ENCODE measurements around the gene TBC1D16.
"Not testable (repeated sequence)": the region's sequence is repeated elsewhere in the genome, so short reads cannot be mapped to it uniquely, and the experiment has no call there.

The TBC1D16 gene

DNA sequence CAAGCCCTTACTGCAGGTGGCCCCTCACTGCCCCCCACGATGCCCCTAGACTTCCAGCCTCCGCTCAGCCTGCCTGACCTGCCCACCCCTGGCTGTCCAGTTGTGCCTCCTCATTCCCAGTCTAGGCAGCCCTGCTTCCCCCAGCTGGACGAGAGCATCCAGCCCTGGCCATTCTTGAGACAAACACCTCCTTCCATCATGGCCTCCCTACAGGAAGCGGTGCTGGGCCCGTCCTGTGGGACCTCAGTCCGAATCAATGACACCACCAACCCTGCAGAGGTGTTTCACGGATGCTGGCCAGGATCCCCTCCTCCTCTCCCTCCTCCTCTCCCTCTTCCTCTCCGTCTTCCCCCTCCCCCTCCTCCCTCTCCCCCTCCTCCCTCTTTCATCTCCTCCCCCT lies 29.0 kb upstream of the TBC1D16 start:
- H3K36me3 Mint-ChIP-seq = no peaks in the 10 kb centered on the region
- ATAC-seq (ENCODE audit: low read depth) = no peak
- peaks cover 13% of the 10 kb centered on the region for H3K27me3 Mint-ChIP-seq
- H3K4me1 Mint-ChIP-seq = no peaks in the 10 kb centered on the region
- DNase-seq (ENCODE audit: low spot score in 2 of 2) = no peak
- no peak overlapping the region for H3K27ac Mint-ChIP-seq
- H3K9me3 Mint-ChIP-seq = no peaks in the 10 kb centered on the region
- H3K4me3 Mint-ChIP-seq = no peak overlapping the region

DNA sequence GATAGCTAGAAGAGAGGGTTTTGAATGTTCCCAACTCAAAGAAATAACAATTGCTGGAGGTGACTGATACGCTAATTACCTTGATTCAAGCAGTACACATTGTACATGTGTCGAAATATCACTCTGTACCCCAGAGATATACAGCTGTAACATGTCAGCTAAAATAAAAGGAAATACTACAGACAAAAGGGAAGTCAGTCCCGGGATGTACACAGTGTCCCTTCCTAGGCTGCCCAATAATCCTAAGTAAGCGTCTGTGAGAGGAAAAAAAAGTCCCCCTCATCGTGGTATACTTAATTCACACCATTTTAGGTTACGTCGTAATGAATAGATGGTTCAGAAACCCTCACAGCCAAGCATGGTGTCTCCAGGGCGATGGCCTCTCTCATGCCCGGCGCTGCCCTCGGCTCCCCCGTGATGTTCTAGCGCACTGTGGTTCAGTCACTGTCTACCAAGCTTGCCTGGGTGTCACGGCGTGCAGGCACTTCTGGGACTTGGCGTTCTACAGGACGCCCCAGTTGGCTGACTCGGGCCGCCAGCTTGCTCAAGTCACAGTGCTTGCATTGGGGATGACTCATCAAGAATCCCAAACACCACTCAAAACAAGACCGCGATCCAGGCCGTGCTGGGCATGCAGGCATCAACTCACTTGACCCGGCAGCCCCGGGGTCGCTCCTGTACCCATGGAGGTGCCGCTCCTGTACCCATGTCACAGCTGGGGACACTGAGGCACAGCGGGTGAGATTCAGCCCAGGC lies 28.3 kb upstream of the TBC1D16 start:
- no peaks in the 10 kb centered on the region for H3K4me1 Mint-ChIP-seq
- peaks cover 12% of the 10 kb centered on the region for H3K27me3 Mint-ChIP-seq
- no peaks in the 10 kb centered on the region for H3K9me3 Mint-ChIP-seq
- DNase-seq (ENCODE audit: low spot score in 2 of 2) (no peak), ATAC-seq (ENCODE audit: low read depth) (no peak)
- no peak overlapping the region for H3K4me3 Mint-ChIP-seq
- no peaks in the 10 kb centered on the region for H3K36me3 Mint-ChIP-seq
- H3K27ac Mint-ChIP-seq = no peak overlapping the region

DNA sequence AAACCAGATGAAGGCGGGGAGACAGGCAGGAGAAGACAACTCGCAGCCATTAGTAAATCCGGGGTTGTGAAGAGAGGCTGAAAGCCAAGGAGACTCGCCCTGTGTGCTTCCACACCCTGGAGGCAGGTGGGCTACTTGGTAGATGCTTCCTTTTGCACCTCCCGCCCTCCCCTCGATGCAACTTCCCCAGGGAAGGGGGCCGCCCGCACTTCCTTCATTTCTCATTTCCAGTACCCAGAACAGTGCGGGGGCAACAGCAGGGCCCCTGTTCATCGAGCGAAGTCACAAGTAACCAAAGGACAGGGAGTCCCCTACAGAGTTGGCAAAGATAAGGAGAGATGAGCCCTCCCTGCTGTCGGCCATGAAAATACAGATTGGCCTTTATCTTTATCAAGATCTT lies 25.7 kb upstream of the TBC1D16 start:
- Mint-ChIP-seq H3K27me3 (peaks cover 9% of the 10 kb centered on the region), H3K4me3 (no peak overlapping the region), H3K36me3 (no peaks in the 10 kb centered on the region), H3K27ac (no peak overlapping the region), H3K4me1 (no peaks in the 10 kb centered on the region), H3K9me3 (no peaks in the 10 kb centered on the region)
- DNase-seq (ENCODE audit: low spot score in 2 of 2) = no peak
- no peak for ATAC-seq (ENCODE audit: low read depth)

DNA sequence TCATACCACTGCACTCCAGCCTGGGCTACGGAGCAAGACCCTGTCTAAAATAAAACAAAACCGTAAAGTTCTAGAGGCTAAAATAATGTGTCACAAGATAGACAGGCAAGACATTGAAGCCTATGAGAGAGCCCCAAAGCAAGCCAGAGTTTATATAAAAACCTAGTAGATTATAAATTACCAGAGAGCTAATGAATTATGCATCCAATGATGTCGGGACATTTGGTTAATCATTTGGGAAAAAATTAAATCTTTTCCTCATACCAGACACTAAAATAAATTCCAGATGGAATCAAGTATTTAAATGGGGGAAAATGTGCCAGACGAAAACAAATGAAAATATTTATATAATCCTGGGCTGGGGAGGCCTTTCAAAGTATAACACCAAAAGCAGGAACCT lies 25.0 kb upstream of the TBC1D16 start:
- no peaks in the 10 kb centered on the region for H3K36me3 Mint-ChIP-seq
- no peak for ATAC-seq (ENCODE audit: low read depth)
- H3K27me3 Mint-ChIP-seq = peaks cover 9% of the 10 kb centered on the region
- H3K4me1 Mint-ChIP-seq = no peaks in the 10 kb centered on the region
- no peak for DNase-seq (ENCODE audit: low spot score in 2 of 2)
- H3K4me3 Mint-ChIP-seq = no peak overlapping the region
- no peak overlapping the region for H3K27ac Mint-ChIP-seq
- H3K9me3 Mint-ChIP-seq = no peaks in the 10 kb centered on the region

DNA sequence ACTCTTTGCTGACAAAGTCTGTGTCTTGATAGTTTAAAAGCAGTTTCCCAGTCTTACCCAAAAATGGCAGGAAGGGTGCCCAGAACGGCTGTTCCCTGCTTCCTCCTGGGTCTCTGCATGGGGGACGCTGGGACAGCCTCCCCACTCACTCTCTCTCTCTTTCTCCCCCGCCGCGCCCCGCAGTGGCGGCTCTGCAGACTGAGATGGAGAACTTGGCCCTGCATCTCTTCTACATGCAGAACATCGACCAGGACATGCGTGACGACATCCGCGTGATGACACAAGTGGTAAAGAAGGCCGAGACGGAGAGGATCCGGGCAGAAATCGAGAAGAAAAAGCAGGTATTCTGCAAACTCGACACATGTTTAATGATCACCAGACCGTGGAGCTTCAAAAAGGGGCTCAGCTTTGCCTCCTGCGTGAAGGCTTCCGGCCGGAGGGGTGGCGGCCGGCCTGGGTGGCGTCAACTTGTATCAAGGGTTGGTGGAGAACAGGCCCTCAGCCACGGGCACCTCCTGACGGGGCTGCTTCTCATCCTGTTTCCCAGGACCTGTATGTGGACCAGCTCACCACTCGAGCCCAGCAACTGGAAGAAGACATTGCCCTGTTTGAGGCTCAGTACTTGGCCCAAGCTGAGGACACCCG lies 22.8 kb upstream of the TBC1D16 start:
- H3K4me1 Mint-ChIP-seq = no peaks in the 10 kb centered on the region
- no peaks in the 10 kb centered on the region for H3K36me3 Mint-ChIP-seq
- no peak overlapping the region for H3K4me3 Mint-ChIP-seq
- DNase-seq (ENCODE audit: low spot score in 2 of 2) (no peak), ATAC-seq (ENCODE audit: low read depth) (no peak)
- H3K27me3 Mint-ChIP-seq = peaks cover 2% of the 10 kb centered on the region
- no peaks in the 10 kb centered on the region for H3K9me3 Mint-ChIP-seq
- no peak overlapping the region for H3K27ac Mint-ChIP-seq

DNA sequence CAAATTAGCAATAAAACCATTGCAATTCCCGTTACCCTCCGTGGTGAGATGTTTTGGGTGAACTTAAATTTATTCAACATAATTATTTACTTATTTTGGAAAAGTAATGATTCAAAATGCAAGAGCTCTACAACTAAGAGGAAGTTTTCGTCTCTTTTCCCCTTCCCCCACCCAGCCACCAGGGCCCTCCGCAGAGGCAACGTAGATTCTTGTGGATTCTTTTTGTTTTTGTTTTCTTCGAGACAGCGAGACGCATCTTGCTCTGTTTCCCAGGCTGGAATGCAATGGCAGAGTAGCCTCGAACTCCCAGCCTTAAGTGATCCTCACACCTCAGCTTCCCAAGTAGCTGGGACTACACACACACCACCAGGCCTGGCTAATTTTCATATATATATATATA lies 19.9 kb upstream of the TBC1D16 start:
- H3K9me3 Mint-ChIP-seq = no peaks in the 10 kb centered on the region
- H3K27ac Mint-ChIP-seq = no peak overlapping the region
- no peak for DNase-seq (ENCODE audit: low spot score in 2 of 2)
- H3K4me1 Mint-ChIP-seq = no peaks in the 10 kb centered on the region
- no peaks in the 10 kb centered on the region for H3K36me3 Mint-ChIP-seq
- no peak for ATAC-seq (ENCODE audit: low read depth)
- no peak overlapping the region for H3K4me3 Mint-ChIP-seq
- peaks cover 3% of the 10 kb centered on the region for H3K27me3 Mint-ChIP-seq

DNA sequence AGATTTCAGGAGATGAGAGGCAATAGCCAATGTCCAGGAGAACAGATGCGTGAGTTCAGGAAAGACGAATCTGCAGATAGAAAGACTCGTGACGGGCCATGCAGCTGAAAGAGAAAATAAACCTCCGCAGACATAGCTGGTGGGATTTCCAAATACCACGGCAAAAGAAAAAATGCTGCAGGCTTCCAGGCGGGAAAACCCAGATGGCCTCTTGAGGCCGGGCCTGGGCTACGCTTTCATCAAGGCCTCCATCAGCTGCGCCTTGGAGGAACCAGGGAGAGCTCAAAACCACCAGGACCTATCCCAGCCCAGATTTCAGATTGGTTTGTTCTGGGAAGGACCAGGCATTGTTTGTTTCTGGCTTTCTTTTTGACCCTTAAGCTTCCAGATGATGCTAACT lies 17.4 kb upstream of the TBC1D16 start:
- Mint-ChIP-seq H3K36me3 (no peaks in the 10 kb centered on the region), H3K4me3 (no peak overlapping the region), H3K9me3 (no peaks in the 10 kb centered on the region), H3K27ac (no peak overlapping the region), H3K4me1 (no peaks in the 10 kb centered on the region), H3K27me3 (peaks cover 10% of the 10 kb centered on the region)
- no peak for ATAC-seq (ENCODE audit: low read depth)
- no peak for DNase-seq (ENCODE audit: low spot score in 2 of 2)

DNA sequence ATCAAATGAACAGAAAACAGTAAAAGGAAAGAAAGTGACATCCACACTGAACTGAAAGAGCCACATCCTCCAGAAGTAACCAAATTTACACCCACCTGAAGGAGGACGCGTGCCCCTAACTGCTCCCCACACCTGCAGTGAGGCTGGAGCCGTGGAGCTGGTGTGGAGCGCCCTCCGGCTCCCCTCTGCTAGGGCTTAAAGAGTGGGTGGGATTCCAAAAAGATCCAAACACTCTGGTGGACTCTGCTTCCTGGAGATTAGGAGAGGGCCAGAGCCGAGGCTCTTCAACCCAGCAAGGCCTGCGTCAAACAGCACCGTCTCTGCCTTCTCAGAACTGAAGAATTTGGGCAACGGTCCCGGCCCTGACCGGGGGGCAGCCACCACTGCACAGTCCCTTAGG lies 16.0 kb upstream of the TBC1D16 start:
- Mint-ChIP-seq H3K36me3 (no peaks in the 10 kb centered on the region), H3K4me3 (no peak overlapping the region), H3K4me1 (no peaks in the 10 kb centered on the region), H3K9me3 (no peaks in the 10 kb centered on the region), H3K27me3 (peaks cover 10% of the 10 kb centered on the region), H3K27ac (no peak overlapping the region)
- ATAC-seq (ENCODE audit: low read depth) = no peak
- no peak for DNase-seq (ENCODE audit: low spot score in 2 of 2)

DNA sequence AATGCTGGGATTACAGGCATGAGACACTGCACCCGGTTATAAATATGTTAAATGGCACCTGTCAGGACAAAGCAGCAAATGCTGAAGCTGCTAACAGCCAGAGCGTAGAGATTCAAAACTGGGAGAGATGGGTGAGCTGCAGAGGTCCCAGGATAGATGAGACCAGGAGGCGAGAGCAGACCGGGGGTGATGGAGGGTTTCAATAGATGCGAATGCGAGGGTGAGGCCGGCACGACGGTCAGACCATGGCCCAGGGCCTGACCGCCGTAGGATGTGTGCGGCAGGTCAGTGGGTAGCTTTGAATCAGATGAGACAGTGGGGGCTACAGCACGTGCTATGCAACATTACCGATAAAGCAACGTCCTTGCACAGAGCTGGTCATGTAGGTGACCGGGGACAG lies 15.0 kb upstream of the TBC1D16 start:
- DNase-seq (ENCODE audit: low spot score in 2 of 2) (no peak), ATAC-seq (ENCODE audit: low read depth) (no peak)
- no peak overlapping the region for H3K4me3 Mint-ChIP-seq
- no peaks in the 10 kb centered on the region for H3K36me3 Mint-ChIP-seq
- H3K27ac Mint-ChIP-seq = no peak overlapping the region
- no peaks in the 10 kb centered on the region for H3K4me1 Mint-ChIP-seq
- H3K27me3 Mint-ChIP-seq = peaks cover 10% of the 10 kb centered on the region
- H3K9me3 Mint-ChIP-seq = no peaks in the 10 kb centered on the region

DNA sequence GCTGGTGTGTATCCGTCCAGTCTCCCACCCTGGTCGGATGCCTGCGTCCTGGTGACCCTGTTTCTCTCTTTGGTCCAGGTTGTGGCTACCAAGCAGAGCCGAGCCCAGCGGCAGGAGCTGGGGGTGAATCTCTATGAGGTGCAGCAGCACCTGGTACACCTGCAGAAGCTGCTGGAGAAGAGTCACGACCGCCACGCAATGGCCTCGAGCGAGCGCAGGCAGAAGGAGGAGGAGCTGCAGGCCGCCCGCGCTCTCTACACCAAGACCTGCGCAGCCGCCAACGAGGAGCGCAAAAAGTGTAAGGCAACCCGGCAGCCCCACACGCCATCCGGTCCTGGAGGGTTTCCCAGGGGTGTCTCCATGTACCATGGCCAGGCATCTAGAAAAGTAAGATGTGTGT lies 14.3 kb upstream of the TBC1D16 start:
- ATAC-seq (ENCODE audit: low read depth) = no peak
- Mint-ChIP-seq H3K4me1 (no peaks in the 10 kb centered on the region), H3K27me3 (peaks cover 10% of the 10 kb centered on the region)

DNA sequence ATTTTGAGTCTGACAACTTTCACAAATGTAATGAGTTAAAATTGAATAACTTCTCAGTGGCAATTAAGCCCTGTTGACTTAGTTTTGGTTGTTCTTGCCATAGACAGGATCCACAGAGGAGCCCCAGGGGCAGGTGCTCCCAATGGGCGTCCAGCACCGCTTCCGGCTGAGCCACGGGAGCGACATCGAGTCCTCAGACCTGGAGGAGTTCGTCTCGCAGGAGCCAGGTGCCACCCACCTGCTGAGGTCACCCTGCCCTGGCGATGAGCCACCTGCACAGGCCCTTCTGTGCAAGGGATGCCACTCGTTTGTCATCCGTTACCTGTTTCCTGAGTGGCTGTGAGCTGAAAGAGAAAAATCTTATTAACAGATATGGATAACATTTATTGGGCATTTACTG lies 11.5 kb upstream of the TBC1D16 start:
- H3K9me3 Mint-ChIP-seq = no peaks in the 10 kb centered on the region
- no peaks in the 10 kb centered on the region for H3K36me3 Mint-ChIP-seq
- H3K27me3 Mint-ChIP-seq = peaks cover 10% of the 10 kb centered on the region
- H3K27ac Mint-ChIP-seq = no peak overlapping the region
- H3K4me1 Mint-ChIP-seq = no peaks in the 10 kb centered on the region
- DNase-seq (ENCODE audit: low spot score in 2 of 2) (no peak), ATAC-seq (ENCODE audit: low read depth) (no peak)
- no peak overlapping the region for H3K4me3 Mint-ChIP-seq

More for the DNA sequence above, 14.3 kb upstream of the TBC1D16 start:
- Mint-ChIP-seq H3K9me3 (no peaks in the 10 kb centered on the region), H3K36me3 (no peaks in the 10 kb centered on the region), H3K27ac (no peak overlapping the region), H3K4me3 (no peak overlapping the region)
- DNase-seq (ENCODE audit: low spot score in 2 of 2) = no peak

DNA sequence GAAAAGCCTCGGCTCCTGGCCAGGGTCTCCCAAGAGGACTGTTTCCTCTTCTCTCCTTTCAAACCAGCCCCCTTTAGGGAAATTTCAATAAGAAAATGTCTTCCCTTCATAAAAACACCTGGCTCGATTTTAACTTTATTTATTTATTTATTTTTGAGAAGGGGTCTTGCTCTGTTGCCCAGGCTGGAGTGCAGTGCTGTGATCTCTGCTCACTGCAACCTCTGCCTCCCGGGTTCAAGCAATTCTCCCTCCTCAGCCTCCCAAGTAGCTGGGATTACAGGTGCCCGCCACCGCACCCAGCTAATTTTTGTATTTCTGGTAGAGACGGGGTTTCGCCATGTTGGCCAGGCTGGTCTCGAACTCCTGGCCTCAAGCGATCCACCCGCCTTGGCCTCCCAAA lies 11.0 kb upstream of the TBC1D16 start:
- peaks cover 10% of the 10 kb centered on the region for H3K27me3 Mint-ChIP-seq
- not testable (repeated sequence) for H3K9me3 Mint-ChIP-seq; H3K4me1 Mint-ChIP-seq; H3K4me3 Mint-ChIP-seq; DNase-seq (ENCODE audit: low spot score in 2 of 2); H3K27ac Mint-ChIP-seq; H3K36me3 Mint-ChIP-seq; ATAC-seq (ENCODE audit: low read depth)

DNA sequence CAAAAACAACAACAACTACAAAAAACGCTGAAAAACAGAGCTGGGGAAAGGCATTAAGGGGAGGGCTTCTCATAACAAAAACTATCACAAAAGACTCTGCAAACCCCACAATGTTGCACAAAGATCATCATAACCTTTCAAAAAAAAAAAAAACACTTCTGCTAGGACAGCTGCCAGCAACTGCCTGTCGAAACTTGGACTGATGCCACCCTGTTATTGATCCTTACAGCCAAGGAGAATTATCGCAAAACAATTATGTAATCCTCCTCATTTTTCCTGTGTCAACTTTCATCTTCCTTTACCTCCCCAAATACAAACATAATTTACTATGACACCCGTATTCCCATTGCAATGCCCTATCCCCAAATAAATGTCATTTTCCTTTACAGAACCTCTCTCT lies 10.0 kb upstream of the TBC1D16 start:
- DNase-seq (ENCODE audit: low spot score in 2 of 2) (no peak), ATAC-seq (ENCODE audit: low read depth) (no peak)
- H3K9me3 Mint-ChIP-seq = no peaks in the 10 kb centered on the region
- H3K4me1 Mint-ChIP-seq = no peaks in the 10 kb centered on the region
- H3K36me3 Mint-ChIP-seq = no peaks in the 10 kb centered on the region
- peaks cover 10% of the 10 kb centered on the region for H3K27me3 Mint-ChIP-seq
- no peak overlapping the region for H3K4me3 Mint-ChIP-seq
- H3K27ac Mint-ChIP-seq = no peak overlapping the region

DNA sequence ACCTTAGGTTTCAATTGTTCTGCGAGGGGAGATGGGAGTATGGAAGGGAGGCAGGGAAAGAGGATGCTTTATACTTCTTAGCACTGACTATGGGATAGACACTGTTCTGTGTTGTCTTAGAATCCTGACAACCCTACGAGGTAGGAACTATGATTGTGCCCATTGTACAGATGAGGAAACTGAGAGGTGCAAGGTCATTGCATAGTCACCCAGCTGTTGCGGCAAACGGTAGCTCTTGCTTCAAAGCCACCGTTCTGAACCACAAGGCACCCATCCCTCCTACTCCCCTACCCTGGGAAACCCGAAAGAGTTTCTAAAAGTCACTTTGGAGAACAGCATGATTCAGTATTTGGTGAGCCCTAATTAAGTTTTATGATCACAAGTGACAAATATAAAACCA lies 8.3 kb upstream of the TBC1D16 start:
- Mint-ChIP-seq H3K27me3 (peaks cover 7% of the 10 kb centered on the region), H3K36me3 (no peaks in the 10 kb centered on the region), H3K4me1 (no peaks in the 10 kb centered on the region), H3K4me3 (no peak overlapping the region), H3K27ac (no peak overlapping the region), H3K9me3 (no peaks in the 10 kb centered on the region)
- DNase-seq (ENCODE audit: low spot score in 2 of 2) (no peak), ATAC-seq (ENCODE audit: low read depth) (no peak)
